ENCODE data around the gene MAGEC1. TPM values are rescaled to one million over a fixed set of nuclear protein-coding genes. Genes with fewer than 3 reads are reported as not detected.

The MAGEC1 gene, protein sequence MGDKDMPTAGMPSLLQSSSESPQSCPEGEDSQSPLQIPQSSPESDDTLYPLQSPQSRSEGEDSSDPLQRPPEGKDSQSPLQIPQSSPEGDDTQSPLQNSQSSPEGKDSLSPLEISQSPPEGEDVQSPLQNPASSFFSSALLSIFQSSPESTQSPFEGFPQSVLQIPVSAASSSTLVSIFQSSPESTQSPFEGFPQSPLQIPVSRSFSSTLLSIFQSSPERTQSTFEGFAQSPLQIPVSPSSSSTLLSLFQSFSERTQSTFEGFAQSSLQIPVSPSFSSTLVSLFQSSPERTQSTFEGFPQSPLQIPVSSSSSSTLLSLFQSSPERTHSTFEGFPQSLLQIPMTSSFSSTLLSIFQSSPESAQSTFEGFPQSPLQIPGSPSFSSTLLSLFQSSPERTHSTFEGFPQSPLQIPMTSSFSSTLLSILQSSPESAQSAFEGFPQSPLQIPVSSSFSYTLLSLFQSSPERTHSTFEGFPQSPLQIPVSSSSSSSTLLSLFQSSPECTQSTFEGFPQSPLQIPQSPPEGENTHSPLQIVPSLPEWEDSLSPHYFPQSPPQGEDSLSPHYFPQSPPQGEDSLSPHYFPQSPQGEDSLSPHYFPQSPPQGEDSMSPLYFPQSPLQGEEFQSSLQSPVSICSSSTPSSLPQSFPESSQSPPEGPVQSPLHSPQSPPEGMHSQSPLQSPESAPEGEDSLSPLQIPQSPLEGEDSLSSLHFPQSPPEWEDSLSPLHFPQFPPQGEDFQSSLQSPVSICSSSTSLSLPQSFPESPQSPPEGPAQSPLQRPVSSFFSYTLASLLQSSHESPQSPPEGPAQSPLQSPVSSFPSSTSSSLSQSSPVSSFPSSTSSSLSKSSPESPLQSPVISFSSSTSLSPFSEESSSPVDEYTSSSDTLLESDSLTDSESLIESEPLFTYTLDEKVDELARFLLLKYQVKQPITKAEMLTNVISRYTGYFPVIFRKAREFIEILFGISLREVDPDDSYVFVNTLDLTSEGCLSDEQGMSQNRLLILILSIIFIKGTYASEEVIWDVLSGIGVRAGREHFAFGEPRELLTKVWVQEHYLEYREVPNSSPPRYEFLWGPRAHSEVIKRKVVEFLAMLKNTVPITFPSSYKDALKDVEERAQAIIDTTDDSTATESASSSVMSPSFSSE
- not detected in 2 replicates for total RNA-seq (2012; rRNA removed)
- polyA plus RNA-seq (2012; rRNA removed) = not detected in 2 replicates
- polyA plus RNA-seq (2012; cell fraction: cytosol; rRNA removed) = not detected in 2 replicates
- not detected in 2 replicates for polyA plus RNA-seq (2012; cell fraction: nucleus; rRNA removed; ENCODE audit: low replicate concordance)
- Bru-seq, nascent RNA = not detected
- not detected for BruChase-seq, experiment 1, labeled RNA remaining after a 6-hour chase
- not detected for BruChase-seq, experiment 2, labeled RNA remaining after a 2-hour chase
- long read RNA-seq = 0 reads

DNA sequence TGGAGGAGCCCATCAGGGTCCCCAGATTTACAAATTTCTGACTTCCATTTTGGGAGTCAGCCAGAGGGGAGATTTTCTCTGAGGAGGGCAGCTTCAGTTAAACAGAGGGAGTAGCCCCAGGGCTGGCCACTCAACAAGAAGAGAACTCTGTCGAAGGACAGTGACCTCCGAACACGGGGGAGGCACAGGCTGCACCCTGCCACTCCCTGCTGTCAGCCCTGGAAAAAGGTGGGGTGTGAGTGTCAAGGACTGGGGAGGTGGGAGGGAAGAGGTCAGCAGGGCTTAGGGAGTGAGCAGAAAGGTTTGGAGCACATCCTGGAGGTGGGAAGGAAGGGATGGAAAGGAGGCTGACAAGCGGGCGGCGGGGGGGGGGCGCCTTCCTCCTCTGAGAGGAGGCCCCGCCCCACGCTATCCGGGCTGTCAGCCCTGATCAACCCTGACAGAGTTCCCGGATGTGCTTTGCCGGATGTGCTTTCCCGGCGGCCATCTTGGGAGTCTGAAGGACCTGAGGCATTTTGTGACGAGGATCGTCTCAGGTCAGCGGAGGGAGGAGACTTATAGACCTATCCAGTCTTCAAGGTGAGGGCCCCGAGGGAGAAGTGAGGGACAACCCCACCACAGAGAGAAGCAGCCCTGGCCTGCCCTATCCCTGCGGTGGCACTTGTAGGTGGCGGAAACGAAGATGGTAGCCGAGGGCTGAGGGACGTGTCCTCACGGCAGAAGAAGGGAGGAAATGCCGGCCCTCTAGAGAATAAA lies at the start of gene MAGEC1:
Gene MAGEC1 (plus strand): TSS at position 495 of the 756 bp plus-strand sequence. CDS start 1,179 bp downstream, outside the sequence.
- H4K8ac ChIP-seq (ENCODE audit: low read depth in 2 of 2, low read length in 2 of 2) = no peak within 1 kb of the TSS
- no peak within 1 kb of the TSS for H3K4ac ChIP-seq (ENCODE audit: low read depth, low read length)
- no peak within 1 kb of the TSS for H3K56ac ChIP-seq (ENCODE audit: extremely low read depth, insufficient read depth, low read length)
- H3K14ac ChIP-seq (replicated peaks; ENCODE audit: low read depth, low read length) = no peak within 1 kb of the TSS
- ATAC-seq (ENCODE audit: low read depth) = no peak
- no peaks in the 10 kb centered on the region for H3K27me3 ChIP-seq (ENCODE audit: control insufficient read depth, insufficient read depth, low read length)
- no peaks in the 10 kb centered on the region for H3K4me1 ChIP-seq (ENCODE audit: control insufficient read depth, insufficient read depth, low read length)
- H3K27ac ChIP-seq (ENCODE audit: insufficient read depth, low read length) = no peak within 1 kb of the TSS
- H3K23ac ChIP-seq (ENCODE audit: low read depth, low read length) = no peak within 1 kb of the TSS
- no peak within 1 kb of the TSS for H2BK15ac ChIP-seq (ENCODE audit: low read depth, low read length)
- no peak for DNase-seq
- no peak within 1 kb of the TSS for H2AFZ ChIP-seq (replicated peaks; ENCODE audit: low read length, poor library complexity)
- dilution Hi-C loops (cut with HindIII; ENCODE audit: low sequenced_read_pairs, unreplicated experiment) = no loop called here
- no peaks in the 10 kb centered on the region for H3K36me3 ChIP-seq (ENCODE audit: control insufficient read depth, insufficient read depth, low read length)
- no peak within 1 kb of the TSS for H2BK5ac ChIP-seq (ENCODE audit: low read depth, low read length, poor library complexity, severe bottlenecking)
- no CpG with 5 or more reads among the region's 25 CpGs for WGBS, 2 experiments (ENCODE audit: extremely low coverage in 2 of 2, insufficient read length in 1 of 2)
- TF ChIP-seq POLR2A (IDR thresholded peaks at IDR 0.05; ENCODE audit: low read depth, low read length) (no peak), MAFK (IDR thresholded peaks at IDR 0.05; ENCODE audit: low read depth, low read length) (no peak), CEBPB (IDR thresholded peaks at IDR 0.05; ENCODE audit: low read depth, low read length) (no peak), MXI1 (IDR thresholded peaks at IDR 0.05; ENCODE audit: borderline replicate concordance, low read depth, low read length) (no peak)
- H3K4me3 ChIP-seq (ENCODE audit: insufficient read depth, low read depth, low read length) = no peak within 1 kb of the TSS
- no TSS peak for BruUV-seq (replicated peaks)
- peaks cover 7% of the 10 kb centered on the region for H3K9me3 ChIP-seq (ENCODE audit: control insufficient read depth, insufficient read depth, low read length)
- intact Hi-C loops (cut with micrococcal nuclease) = no loop called here
- H3K9ac ChIP-seq (ENCODE audit: low read depth, low read length) = no peak within 1 kb of the TSS
- no peaks in the 10 kb centered on the region for H3K79me1 ChIP-seq (ENCODE audit: low read depth in 1 of 2, low read length in 2 of 2)
- ChIA-PET POLR2A (ENCODE audit: unreplicated experiment) (no interaction called here), CTCF (no interaction called here)
- no peak within 1 kb of the TSS for H2BK120ac ChIP-seq (ENCODE audit: low read depth, low read length)
- no peak within 1 kb of the TSS for H3K18ac ChIP-seq (ENCODE audit: low read depth, low read length)
- no peak within 1 kb of the TSS for H2AK9ac ChIP-seq (replicated peaks; ENCODE audit: low read depth, low read length, poor library complexity)
- no peaks in the 10 kb centered on the region for H3K9me1 ChIP-seq (ENCODE audit: insufficient read depth, low read length)
- H2AK5ac ChIP-seq (ENCODE audit: low read depth, low read length) = no peak within 1 kb of the TSS
- no peak within 1 kb of the TSS for H4K5ac ChIP-seq (ENCODE audit: low read depth, low read length)
- H4K20me1 ChIP-seq (ENCODE audit: insufficient read depth, low read length) = no peaks in the 10 kb centered on the region
- no peak within 1 kb of the TSS for H2BK20ac ChIP-seq (ENCODE audit: low read depth, low read length)
- no peak within 1 kb of the TSS for H3K4me2 ChIP-seq (ENCODE audit: low read depth, low read length)
- H4K91ac ChIP-seq (ENCODE audit: insufficient read depth, low read depth, low read length) = no peak within 1 kb of the TSS
- in situ Hi-C loops (cut with MboI; ENCODE audit: low sequenced_read_pairs) = no loop called here

Data from IMR-90 (cell line).